Left lobe of liver (tissue), 2 donors: ENCODE results near the gene PTPRQ. TPM values are rescaled to one million over a fixed set of nuclear protein-coding genes. Genes with fewer than 3 reads are reported as not detected.
"Not testable (repeated sequence)": the region's sequence is repeated elsewhere in the genome, so short reads cannot be mapped to it uniquely, and the experiment has no call there.

Experiments
- ATAC-seq: fragments of 200-7000 bp; cut with Tn5 transposase; one replicate; pipeline ENCODE4 v1.9.1; 2020; ENCODE audit warnings: mild to moderate bottlenecking, moderate library complexity
- DNase-seq: peaks from one replicate; pipeline ENCODE4 v3.0.0-alpha.2; 2020; ENCODE audit warnings: low spot score
- total RNA-seq: library from RNA; stranded (reverse); gene quantifications from one replicate; pipeline ENCODE4 v1.2.1, GENCODE V29; 2021
- donor health status: DM: no; HTN: no; CAD: no; lungs with moderate emphysema.
- donor health status: DM: no; HTN: yes; CAD: no.

The PTPRQ gene
- total RNA-seq, 1 donor from 2014 or later, result 0.30 TPM

GRCh38 chr12:80634903-80635302 is 190.9 kb downstream of the PTPRQ start:
- no peak for DNase-seq
- ATAC-seq, result peak; percentile 88

- DNase-seq (no peak), ATAC-seq (no peak)
Observed at GRCh38 chr12:80636832-80637231, 192.8 kb downstream of the PTPRQ start.

- DNase-seq, result no peak
- no peak for ATAC-seq
Observed at GRCh38 chr12:80641936-80642335, 197.9 kb downstream of the PTPRQ start.

GRCh38 chr12:80643961-80644360 is 199.9 kb downstream of the PTPRQ start:
- ATAC-seq (no peak), DNase-seq (no peak)

GRCh38 chr12:80648881-80649280 is 204.8 kb downstream of the PTPRQ start:
- DNase-seq (no peak), ATAC-seq (no peak)

GRCh38 chr12:80655751-80656150 is 211.7 kb downstream of the PTPRQ start:
- DNase-seq, result no peak
- no peak for ATAC-seq

GRCh38 chr12:80659512-80660063 is 215.6 kb downstream of the PTPRQ start:
- DNase-seq (no peak), ATAC-seq (no peak)

- DNase-seq (no peak), ATAC-seq (no peak)
Observed at GRCh38 chr12:80662586-80662985, 218.6 kb downstream of the PTPRQ start.

- no peak for DNase-seq
- ATAC-seq, result no peak
Observed at GRCh38 chr12:80670214-80670613, 226.2 kb downstream of the PTPRQ start.

- peak; percentile 75 for ATAC-seq
- not testable (repeated sequence) for DNase-seq
Observed at GRCh38 chr12:80676042-80676636, 232.1 kb downstream of the PTPRQ start.

- peak; percentile 98 for ATAC-seq
- peak; percentile 63 for DNase-seq
Observed at GRCh38 chr12:80676856-80677255, 232.8 kb downstream of the PTPRQ start.

GRCh38 chr12:80677994-80678393 is 234.0 kb downstream of the PTPRQ start:
- ATAC-seq (no peak), DNase-seq (no peak)

GRCh38 chr12:80679346-80680131 is 235.5 kb downstream of the PTPRQ start:
- ATAC-seq, result no peak
- DNase-seq, result no peak

GRCh38 chr12:80681287-80681686 is 237.3 kb downstream of the PTPRQ start:
- ATAC-seq (no peak), DNase-seq (no peak)

- DNase-seq (no peak), ATAC-seq (no peak)
Observed at GRCh38 chr12:80681786-80682185, 237.8 kb downstream of the PTPRQ start.

GRCh38 chr12:80684077-80684495 is 240.1 kb downstream of the PTPRQ start:
- DNase-seq, result no peak
- ATAC-seq, result no peak

GRCh38 chr12:80690090-80690489 is 246.1 kb downstream of the PTPRQ start:
- ATAC-seq (peak; percentile 83), DNase-seq (no peak)

- ATAC-seq (no peak), DNase-seq (no peak)
Observed at GRCh38 chr12:80690513-80690912, 246.5 kb downstream of the PTPRQ start.

- no peak for DNase-seq
- ATAC-seq, result peak; percentile 19
Observed at GRCh38 chr12:80692114-80692513, 248.1 kb downstream of the PTPRQ start.

GRCh38 chr12:80697270-80697887 is 253.3 kb downstream of the PTPRQ start:
- peak; percentile 87 for ATAC-seq

GRCh38 chr12:80698256-80698655 is 254.2 kb downstream of the PTPRQ start:
- no peak for DNase-seq
- ATAC-seq, result no peak

More at GRCh38 chr12:80697270-80697887, 253.3 kb downstream of the PTPRQ start:
- DNase-seq, result no peak
